ENCODE results near the gene FMO3.
A peak's percentile ranks its signal among the peaks of the same experiment; 100 is the strongest.

- peak in 2 of 3 donors; percentile 47 to 71 for TF ChIP-seq CTCF (IDR thresholded peaks at IDR 0.05)
- TF ChIP-seq POLR2A (IDR thresholded peaks at IDR 0.05): no peak
- no peak for TF ChIP-seq EP300 (IDR thresholded peaks at IDR 0.05)
Measured at GRCh38 chr1:171081314-171081753, 9.4 kb upstream of the FMO3 start.

All from ovary (tissue), 3 donors.